Hepatic stellate cell (primary cell): ENCODE data around the gene TMEM273.

Source experiments
- DNase-seq: peaks from one replicate; pipeline ENCODE4 v3.0.0; 2011; ENCODE audit warnings: low spot score

Gene TMEM273

GRCh38 chr10:49162761-49163310 lies 25.4 kb downstream of the TMEM273 start:
- DNase-seq: no peak

- DNase-seq: no peak
These were observed 26.1 kb downstream of the TMEM273 start for GRCh38 chr10:49162063-49162462.

GRCh38 chr10:49161411-49161997 lies 26.7 kb downstream of the TMEM273 start:
- peak; percentile 34 for DNase-seq

DNA sequence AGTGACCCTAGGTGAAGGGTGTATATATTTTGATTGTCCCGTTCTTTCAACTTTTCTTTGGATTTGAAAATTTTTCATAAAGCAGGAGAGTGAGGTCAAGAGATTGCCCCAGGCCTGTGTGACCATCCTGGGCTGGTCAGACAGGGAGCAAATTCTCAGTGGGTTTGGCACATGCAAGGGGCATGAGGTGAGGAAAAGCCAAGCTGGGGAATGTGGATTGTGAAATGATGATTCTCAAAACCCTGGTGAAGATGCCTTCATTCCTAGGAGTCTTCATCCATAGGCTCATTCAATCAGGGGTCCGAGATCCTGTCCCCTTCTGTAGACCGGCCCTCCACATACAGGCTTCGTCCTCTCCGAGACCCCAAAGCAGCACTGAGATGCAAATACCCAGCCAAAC lies 27.4 kb downstream of the TMEM273 start:
- no peak for DNase-seq

DNA sequence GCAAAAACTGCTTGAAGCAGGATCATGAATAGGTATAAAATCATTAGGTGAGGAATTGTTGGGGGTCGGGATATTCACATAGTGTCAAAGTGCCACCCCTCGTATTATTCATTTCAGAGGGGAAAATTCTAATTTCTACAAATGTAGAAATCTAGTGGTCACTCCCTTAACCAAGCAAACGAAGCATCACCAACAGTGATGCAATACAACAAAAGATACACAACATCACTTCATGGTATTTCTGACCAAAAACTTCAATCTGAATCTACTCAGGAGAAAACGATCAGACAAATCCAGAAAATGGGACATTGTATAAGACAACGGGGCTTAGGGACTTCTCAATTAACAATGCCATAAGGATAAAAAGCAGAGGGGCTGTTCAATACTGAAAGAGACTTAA lies 28.1 kb downstream of the TMEM273 start:
- DNase-seq: no peak

DNA sequence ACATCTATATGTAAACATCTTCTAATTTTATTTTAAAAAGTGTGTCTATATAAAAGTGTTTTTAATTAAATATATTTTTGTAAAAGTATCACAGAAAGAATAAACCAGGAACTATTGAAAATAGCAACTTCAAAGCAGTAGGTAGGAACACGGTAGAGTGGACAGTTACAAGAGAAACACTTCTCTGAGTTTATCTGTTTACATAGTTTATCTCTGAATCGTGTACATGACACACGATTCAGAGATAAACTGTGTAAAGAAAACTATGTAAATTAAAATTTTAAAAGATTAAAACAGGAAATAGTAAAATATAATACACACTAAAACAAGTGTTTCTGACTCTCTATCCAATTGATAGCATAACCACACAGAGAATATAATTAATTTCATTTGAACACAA lies 29.3 kb downstream of the TMEM273 start:
- no peak for DNase-seq

DNA sequence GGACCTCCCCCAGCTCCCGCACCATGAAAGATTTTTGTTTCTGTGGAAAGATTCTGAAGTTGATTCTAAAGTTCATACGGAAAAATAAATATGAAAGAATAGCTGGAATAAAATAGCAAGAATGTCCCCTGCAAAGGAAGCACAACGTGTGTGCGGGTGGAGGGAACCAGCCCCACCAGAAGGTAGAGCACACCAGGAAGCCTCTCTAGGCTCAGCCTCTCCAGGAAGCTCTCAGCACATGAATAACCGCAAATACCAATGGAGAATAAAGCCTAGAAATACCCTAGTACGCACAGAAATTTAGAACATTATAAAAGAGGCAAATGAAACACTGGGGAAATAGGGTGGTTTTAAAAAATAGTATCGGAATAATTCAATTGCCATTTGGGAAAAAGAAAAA lies 29.8 kb downstream of the TMEM273 start:
- DNase-seq: no peak

DNA sequence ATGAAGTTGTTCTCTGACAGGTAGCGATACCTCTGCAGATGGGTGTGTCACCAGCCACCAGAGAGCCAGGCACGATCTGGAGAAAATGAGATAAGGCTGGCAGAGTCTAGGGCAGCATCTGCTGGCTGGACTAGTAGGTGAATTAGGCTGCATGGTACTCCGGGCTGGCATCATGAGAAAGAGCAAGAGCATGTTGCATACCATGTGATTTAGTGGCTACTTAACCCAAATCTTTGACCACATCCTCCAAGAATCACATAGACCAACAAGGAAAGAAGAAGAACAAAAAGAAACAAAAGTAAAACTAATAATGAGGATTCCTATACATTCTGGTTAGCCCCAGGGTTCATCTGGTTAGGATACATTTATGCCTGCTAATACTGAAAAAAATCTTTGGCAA lies 31.0 kb downstream of the TMEM273 start:
- no peak for DNase-seq

DNA sequence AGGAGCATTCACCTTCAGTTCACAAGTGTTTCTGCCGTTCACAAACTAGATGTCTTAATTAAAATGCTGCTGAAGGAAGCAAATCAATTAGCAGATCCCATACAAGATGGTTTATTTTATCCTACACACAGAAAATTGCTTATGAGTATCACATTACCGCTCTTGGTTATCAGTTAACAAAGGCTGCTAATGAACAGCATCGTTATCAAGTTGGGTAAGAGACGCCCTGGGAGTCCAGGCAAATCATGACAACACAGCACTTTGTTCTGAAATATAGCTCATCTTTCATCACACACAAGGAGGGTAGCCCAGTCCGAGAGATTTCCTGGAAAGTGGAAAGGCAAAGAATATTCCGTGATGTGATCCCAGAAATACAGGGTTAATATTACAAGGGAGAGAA lies 33.5 kb downstream of the TMEM273 start:
- no peak for DNase-seq

GRCh38 chr10:49153971-49154370 lies 34.2 kb downstream of the TMEM273 start:
- no peak for DNase-seq

GRCh38 chr10:49153115-49153514 lies 35.1 kb downstream of the TMEM273 start:
- no peak for DNase-seq

- DNase-seq: no peak
These were observed 35.5 kb downstream of the TMEM273 start for GRCh38 chr10:49152663-49153062.

DNA sequence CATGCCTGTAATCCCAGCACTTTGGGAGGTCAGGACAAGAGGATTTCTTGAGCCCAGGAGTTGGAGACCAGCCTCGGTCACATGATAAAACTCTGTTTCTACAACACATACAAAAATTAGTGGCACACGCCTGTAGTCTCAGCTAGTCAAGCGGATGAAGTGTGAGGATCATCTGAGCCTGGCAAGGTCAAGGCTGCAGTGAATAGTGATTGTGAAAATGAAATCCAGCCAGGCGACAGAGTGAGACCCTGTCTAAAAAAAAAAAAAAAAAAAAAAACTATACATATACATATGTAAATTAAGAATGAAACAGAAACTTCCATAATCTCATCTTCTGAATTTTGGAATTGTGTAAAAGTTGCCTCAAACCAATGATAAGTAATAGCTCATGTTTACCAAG lies 36.2 kb downstream of the TMEM273 start:
- no peak for DNase-seq

DNA sequence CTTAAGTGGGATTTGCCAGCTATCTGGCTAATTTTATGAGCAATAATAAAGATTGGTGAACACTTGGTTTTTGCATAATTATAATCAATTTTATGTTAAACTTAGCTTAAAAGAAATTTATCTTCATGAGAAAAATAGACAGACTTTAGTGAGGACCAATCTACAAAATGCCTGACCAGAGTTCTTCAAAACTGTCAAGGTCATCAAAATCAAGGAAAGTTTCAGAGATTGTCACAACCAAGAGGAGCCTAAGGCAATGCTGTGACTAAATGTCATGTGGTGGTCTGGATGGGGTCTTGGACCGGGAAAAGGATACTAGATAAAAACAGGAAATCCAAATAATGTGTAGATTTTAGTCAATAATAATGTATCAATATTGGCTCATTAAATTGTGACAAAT lies 36.7 kb downstream of the TMEM273 start:
- DNase-seq: no peak

- no peak for DNase-seq
These were observed 37.2 kb downstream of the TMEM273 start for GRCh38 chr10:49151025-49151445.

GRCh38 chr10:49150426-49150825 lies 37.8 kb downstream of the TMEM273 start:
- DNase-seq: no peak

DNA sequence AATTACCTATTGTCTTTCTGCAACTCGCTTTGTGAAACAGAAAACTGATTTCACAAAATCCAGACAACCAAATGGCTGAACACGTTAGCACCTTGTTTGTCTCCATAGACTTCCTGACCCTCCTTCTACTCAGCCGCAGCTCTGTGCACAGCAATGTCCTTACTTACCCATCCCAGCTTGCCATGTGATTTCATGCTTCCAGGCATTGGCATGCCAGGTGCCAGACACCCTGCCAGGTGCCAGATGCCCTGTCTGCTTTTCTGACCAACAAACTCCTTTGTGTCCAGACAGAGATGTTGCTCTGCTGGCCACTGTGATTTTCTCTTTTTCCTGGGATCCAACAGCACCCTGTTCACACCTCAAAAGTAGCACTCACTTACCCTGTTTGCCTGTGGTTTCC lies 38.3 kb downstream of the TMEM273 start:
- DNase-seq: no peak

DNA sequence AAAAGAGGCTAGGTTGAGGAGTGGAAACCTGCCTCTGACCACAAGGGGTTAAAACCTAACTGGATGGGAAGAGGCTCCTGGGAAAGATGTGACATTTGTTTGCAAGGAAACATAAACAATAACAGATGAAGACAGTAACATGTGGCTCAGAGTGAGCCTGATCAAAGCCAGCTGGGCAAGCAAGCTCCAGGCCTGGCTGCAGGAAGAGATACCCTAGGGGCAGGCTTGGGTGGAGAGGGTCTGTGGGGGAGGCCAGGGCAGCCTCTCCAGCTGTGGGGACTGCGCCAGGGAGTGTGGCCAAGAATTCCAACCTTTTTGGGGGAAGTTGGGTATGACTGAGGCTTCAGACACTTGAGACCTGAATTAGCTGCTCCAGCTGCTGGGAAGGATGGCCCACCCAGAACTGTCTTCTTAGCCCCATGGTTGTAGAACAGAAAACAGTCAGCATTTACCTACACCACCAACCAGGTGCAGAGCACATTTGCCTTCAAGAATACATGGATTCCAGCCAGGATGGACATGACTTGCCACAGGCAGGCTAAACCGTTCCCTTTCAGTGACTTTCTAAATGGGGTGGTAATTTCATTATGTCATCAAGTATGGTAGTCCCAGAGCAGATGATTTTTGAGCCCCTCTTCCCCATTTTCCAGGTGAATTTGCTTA lies 44.0 kb downstream of the TMEM273 start:
- DNase-seq: no peak

- no peak for DNase-seq
These were observed 44.9 kb downstream of the TMEM273 start for GRCh38 chr10:49143249-49143648.

DNA sequence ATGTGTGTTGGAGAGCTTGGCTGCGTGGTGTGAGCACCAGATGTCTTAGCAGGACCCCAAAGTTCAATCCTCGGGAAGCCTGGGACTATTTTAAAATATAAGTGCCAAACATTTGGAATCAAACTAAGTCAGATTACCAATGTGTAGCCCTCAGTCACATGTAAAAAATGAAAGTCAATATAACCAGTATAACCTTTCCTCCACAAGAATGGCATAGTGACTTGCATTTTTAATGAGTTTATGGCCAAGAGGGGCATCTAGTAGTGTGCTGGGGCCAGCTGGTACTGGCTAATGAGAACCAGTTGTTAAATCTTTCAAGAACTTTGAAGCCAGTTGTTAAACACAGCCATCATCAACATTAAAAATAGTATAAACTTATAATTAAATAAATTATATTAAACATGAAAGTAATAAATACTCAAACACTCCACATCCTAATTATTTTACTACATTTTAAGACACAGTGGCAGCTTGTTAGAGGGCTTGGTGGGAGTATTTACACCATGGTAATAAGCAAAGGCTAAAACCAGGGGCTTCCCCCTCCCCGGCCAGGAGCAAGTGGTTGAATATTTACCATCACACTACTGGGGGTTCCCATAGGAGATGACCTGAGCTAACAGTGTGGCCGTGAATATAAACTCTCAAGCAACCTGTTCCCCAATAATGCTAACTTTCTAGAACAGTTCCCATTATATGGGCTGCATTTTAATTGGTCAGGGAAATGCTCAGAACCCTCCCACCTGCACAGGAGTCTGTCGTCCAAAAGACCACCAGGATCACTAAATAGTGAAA lies 46.5 kb downstream of the TMEM273 start:
- no peak for DNase-seq

DNA sequence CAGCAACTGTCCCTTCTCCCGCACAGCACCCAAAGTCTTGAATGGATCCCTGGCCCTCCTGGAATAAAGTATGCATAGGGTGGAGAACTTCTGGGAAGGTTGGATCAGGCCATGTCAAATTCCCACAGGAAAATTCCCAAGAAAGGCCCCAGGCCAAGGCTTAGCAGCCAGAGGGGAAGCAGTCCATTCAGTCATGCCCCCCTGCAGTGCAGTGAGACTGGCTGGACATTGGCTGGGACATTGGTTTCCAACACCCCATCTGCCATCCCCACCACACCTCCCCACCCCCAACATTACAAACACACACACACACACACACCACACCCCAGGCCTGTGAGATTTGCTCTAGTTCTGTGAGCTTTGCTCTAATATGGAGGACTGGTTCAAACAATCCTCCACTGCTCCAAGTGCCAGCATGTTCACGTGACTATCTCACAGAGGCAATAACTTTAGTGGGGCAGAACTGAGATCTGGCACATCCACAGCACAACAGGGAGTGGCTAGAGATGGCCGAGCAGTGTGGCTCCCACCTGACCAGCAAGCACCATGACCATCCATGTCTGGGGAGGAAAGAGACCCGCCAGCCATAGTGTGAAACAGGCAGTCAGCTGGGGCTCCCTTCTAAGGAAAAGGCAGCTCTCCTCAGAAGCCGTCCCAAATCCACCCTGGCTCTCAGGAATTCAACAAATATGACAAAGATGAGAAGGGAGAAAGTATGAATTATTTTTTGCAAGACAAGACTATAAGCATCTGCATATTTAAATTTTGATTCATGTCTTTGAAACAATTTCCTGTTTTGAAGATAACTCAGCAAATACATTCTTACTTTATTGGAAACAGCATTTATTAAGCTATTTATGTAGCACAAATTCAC lies 47.6 kb downstream of the TMEM273 start:
- DNase-seq: no peak

DNA sequence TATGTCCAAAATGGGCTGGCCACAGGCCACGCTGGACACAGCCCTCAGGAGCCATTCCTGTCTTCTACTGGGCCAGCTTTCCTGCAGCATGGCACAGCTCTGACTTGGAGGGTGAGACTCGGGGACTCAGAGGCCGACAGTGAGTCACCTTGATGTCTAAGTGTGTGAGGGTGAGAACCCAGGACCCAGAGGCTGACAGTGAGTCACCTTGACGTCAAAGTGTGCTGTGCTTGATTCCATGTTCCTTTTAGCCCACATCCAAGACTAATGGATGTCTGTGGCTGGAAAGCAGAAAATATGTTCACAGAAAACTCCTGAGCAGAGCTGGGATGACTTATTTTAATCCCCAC lies 48.4 kb downstream of the TMEM273 start:
- DNase-seq: peak; percentile 76
